Bronchial epithelial cell (primary cell): ENCODE measurements around the gene OLFML2B. TPM values are rescaled to one million over a fixed set of nuclear protein-coding genes. Genes with fewer than 3 reads are reported as not detected.
A peak's percentile ranks its signal among the peaks of the same experiment; 100 is the strongest.
"Not testable (repeated sequence)": the region's sequence is repeated elsewhere in the genome, so short reads cannot be mapped to it uniquely, and the experiment has no call there.

ENCODE experiments used
- DNase-seq: peaks from one replicate; pipeline ENCODE4 v3.0.0-alpha.2; 2010; ENCODE audit warnings: low read depth
- FAIRE-seq: peaks from 2 replicates; lab custom pipeline; 2011; peaks lifted over from hg19 to GRCh38; lab: Jason Lieb, UNC
- H3K27me3 ChIP-seq: 2 replicates; pipeline ENCODE4 v1.5.1; 2011; ENCODE audit warnings: low read length; ENCODE audit not compliant: control insufficient read depth, insufficient read depth
- H3K36me3 ChIP-seq: 2 replicates; pipeline ENCODE4 v1.5.1; 2011; ENCODE audit warnings: low read length; ENCODE audit not compliant: control insufficient read depth, insufficient read depth
- H3K4me3 ChIP-seq: 2 replicates; pipeline ENCODE4 v1.5.1; 2011; ENCODE audit warnings: mild to moderate bottlenecking, low read depth, low read length, control low read depth
- total RNA-seq: library from RNA; depleted of rRNA; stranded (reverse); fragments of >200 nt; gene quantifications from 2 replicates; pipeline ENCODE4 v1.2.1, GENCODE V29; 2014
- TF ChIP-seq, protein P1 (sequence below): IDR thresholded peaks from 2 replicates; pipeline ENCODE4 v1.5.1; 2011; ENCODE audit warnings: mild to moderate bottlenecking, moderate library complexity, low read length, control low read depth, inconsistent platforms; ENCODE audit not compliant: insufficient read depth, severe bottlenecking

The OLFML2B gene
- total RNA-seq, 1 donor from 2014 or later, result not detected

DNA sequence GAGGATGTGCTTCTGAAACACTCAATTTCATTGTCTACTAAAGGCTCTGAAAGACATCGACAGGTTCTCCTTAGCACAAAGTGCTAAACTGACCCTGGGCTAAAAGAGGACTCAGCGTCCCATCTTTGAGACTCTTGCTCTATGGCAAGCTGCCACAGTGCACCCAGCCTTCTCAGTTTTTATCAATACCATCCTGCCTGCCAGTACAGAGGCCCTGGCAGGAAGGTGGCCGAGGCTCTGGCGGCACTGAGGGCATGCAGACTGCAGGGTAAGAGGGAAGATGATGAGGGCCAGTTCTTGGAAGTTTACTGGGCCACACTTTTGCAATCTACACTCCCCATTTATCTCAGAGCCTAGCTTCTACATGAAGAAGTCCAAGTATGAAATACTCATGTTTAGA, 5.3 kb downstream of the OLFML2B start:
- FAIRE-seq (peak; percentile 55), DNase-seq (no peak)
- TF ChIP-seq, protein P1, sequence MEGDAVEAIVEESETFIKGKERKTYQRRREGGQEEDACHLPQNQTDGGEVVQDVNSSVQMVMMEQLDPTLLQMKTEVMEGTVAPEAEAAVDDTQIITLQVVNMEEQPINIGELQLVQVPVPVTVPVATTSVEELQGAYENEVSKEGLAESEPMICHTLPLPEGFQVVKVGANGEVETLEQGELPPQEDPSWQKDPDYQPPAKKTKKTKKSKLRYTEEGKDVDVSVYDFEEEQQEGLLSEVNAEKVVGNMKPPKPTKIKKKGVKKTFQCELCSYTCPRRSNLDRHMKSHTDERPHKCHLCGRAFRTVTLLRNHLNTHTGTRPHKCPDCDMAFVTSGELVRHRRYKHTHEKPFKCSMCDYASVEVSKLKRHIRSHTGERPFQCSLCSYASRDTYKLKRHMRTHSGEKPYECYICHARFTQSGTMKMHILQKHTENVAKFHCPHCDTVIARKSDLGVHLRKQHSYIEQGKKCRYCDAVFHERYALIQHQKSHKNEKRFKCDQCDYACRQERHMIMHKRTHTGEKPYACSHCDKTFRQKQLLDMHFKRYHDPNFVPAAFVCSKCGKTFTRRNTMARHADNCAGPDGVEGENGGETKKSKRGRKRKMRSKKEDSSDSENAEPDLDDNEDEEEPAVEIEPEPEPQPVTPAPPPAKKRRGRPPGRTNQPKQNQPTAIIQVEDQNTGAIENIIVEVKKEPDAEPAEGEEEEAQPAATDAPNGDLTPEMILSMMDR, result no peak

DNA sequence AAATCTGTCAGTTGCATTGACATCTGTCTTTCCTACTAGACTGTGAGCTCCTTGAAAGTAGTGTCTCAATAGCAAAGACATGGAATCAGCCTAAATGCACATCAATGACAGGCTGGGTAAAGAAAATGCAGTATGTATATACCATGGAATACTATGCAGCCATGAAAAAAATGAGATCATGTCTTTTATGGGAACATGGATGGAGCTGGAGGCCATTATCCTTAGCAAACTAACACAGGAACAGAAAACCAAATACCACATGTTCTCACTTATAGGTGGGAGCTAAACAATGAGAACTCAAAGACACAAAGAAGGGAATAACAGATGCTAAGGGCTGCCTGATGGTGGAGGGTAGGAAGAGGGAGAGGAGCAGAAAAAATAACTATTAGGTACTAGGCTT, 5.9 kb downstream of the OLFML2B start:
- not testable (repeated sequence) for H3K36me3 ChIP-seq, FAIRE-seq, DNase-seq, H3K4me3 ChIP-seq, H3K27me3 ChIP-seq

More for the DNA sequence above, 5.3 kb downstream of the OLFML2B start:
- H3K36me3 ChIP-seq, result no peaks in the 10 kb centered on the region
- H3K27me3 ChIP-seq, result peaks cover 11% of the 10 kb centered on the region
- no peak overlapping the region for H3K4me3 ChIP-seq

DNA sequence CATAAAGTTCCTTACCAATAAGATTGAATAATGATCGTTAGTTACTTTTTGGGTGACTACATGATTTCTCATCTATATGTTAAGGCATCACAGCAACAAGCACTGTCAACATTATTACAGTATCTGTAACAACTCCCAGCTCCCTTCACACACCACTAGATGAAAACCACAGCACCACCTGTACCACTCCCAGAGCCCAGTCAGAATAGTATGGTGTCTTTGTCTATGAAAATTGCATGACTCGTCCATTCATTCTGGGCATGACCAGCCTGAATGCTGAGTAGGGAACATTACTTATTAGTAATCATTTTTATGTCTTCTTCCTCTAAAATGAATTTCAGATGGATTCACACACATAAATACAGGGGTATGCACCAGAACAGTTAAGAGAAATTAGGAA, 7.0 kb downstream of the OLFML2B start:
- FAIRE-seq (no peak), DNase-seq (peak; percentile 68)
- Histone ChIP-seq H3K36me3 (no peaks in the 10 kb centered on the region), H3K4me3 (no peak overlapping the region), H3K27me3 (peaks cover 4% of the 10 kb centered on the region)
- TF ChIP-seq, protein P1, result no peak

DNA sequence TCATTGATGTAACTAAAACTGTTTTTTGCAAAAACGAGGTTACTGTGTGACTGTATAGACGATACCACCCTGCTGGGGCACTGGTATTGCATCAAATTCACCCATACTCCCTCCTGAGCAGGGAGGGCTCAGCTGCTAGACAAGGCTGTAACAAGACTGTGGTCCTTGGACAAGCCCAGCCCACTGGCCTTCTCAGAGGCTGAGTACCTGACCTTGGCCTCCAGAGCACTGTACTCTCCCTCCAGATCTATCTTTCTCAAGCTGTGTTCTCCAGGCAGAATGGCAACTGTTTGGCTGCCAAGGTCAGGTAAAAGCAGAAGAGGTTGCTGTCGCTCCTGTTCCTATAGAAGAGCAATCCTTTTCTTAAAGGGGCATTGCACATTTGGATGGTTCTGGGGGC, 8.5 kb downstream of the OLFML2B start:
- Histone ChIP-seq H3K27me3 (peaks cover 1% of the 10 kb centered on the region), H3K36me3 (no peaks in the 10 kb centered on the region), H3K4me3 (no peak overlapping the region)
- TF ChIP-seq, protein P1, result no peak
- no peak for DNase-seq
- no peak for FAIRE-seq

DNA sequence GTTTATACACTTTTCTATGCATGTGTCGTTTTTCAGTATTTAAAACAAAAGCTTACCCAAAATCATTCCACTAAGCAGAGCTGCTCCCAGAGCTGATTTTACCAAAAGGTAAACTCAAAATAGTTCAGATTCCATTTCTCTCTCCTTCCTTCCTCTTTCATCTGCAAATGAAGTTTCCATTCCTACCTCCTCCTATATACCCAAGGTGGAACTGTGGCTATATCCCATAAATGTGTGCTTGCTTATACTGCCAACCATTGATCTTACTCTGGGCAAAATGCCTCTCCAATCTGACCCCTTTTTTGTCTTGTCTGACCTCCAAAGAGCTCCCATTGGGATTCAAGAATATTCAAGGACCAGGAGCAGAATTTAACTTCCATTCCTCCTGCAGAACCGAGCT, 9.5 kb downstream of the OLFML2B start:
- H3K27me3 ChIP-seq, result peaks cover 1% of the 10 kb centered on the region
- TF ChIP-seq, protein P1, result no peak
- H3K4me3 ChIP-seq, result no peak overlapping the region
- no peak for DNase-seq
- no peaks in the 10 kb centered on the region for H3K36me3 ChIP-seq
- no peak for FAIRE-seq

DNA sequence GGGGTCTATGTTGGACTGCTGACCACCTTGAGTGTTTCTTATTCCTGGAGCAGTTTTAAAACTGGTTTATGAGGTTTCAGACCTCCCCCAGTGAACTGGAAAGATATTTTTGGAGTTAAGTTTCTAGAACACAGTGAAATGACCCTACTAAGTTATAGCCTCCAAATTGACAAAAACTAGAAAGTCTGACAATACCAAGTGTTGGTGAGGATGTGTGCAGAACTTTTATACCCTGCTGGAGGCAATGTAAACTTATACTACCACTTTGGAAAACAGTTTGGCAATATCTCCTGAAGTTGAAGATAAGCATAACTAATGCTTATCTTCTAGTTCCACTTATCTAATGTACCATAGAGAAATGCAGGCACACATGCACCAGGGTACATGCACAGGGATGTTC, 10.4 kb downstream of the OLFML2B start:
- no peak for DNase-seq
- H3K36me3 ChIP-seq, result no peaks in the 10 kb centered on the region
- TF ChIP-seq, protein P1, result no peak
- H3K4me3 ChIP-seq, result no peak overlapping the region
- H3K27me3 ChIP-seq, result peaks cover 1% of the 10 kb centered on the region
- FAIRE-seq, result no peak
